H1 (cell line): Measurements from ENCODE around the gene HOXD12. TPM values are rescaled to one million over a fixed set of nuclear protein-coding genes. Genes with fewer than 3 reads are reported as not detected.

ENCODE experiments used
- ASH2L ChIP-seq: fragments of 200-600, 300-600 bp; sonication (generic); IDR thresholded peaks from one replicate; pipeline ENCODE4 v1.7.1; 2017; ENCODE audit warnings: low read length
- ATF2 ChIP-seq: IDR thresholded peaks from 2 replicates; pipeline ENCODE4 v1.6.1; 2012; ENCODE audit warnings: low read length, inconsistent platforms
- CHD7 ChIP-seq: fragments of 300-600 bp; sonication (generic); IDR thresholded peaks from 2 replicates; pipeline ENCODE4 v1.7.1; 2012; ENCODE audit warnings: low read length, moderate library complexity, mild to moderate bottlenecking, inconsistent platforms; ENCODE audit not compliant: insufficient replicate concordance
- HDAC6 ChIP-seq: IDR thresholded peaks from one replicate; pipeline ENCODE4 v1.7.1; 2012; ENCODE audit warnings: low read depth, mild to moderate bottlenecking, inconsistent platforms, low read length, moderate library complexity
- MAX ChIP-seq: IDR thresholded peaks from 2 replicates; pipeline ENCODE4 v1.6.1; 2012; ENCODE audit warnings: inconsistent platforms
- POLR2AphosphoS5 ChIP-seq: IDR thresholded peaks from 2 replicates; pipeline ENCODE4 v1.6.1; 2011; ENCODE audit warnings: low read depth, low read length
- RAD21 ChIP-seq, 2 experiments: IDR thresholded peaks in 1 of 2; conservative IDR thresholded peaks in 1 of 2; 2 replicates each; pipeline ENCODE4 v1.6.1; 2011; ENCODE audit warnings: low read depth in 2 of 2, low read length in 2 of 2, improper control_type of control experiment in 1 of 2, inconsistent platforms in 1 of 2, mild to moderate bottlenecking in 1 of 2, moderate library complexity in 1 of 2
- RNF2 ChIP-seq: fragments of 200-900, 300-1000 bp; sonication (generic); IDR thresholded peaks from 2 replicates; pipeline ENCODE4 v1.7.1; 2016; ENCODE audit warnings: borderline replicate concordance, low read depth, mild to moderate bottlenecking, antibody characterized with exemption, low read length; ENCODE audit not compliant: poor library complexity, severe bottlenecking; ENCODE audit errors: missing control alignments
- polyA plus RNA-seq, 7 experiments: library from polyadenylated mRNA; depleted of rRNA in 3 of 7; stranded (reverse) in 5 of 7; unstranded in 2 of 7; fragments of >200 nt in 5 of 7; fragments of 200-250 nt in 2 of 7; gene quantifications; 1 replicate in 5 of 7; 2 replicates in 1 of 7; 4 replicates in 1 of 7; pipeline versions ENCODE4 v1.2.1 to v1.2.3, GENCODE V29; 2011 to 2013; ENCODE audit warnings: missing spikeins in 2 of 7, mixed read lengths in 2 of 7
- total RNA-seq: library from RNA; stranded (reverse); fragmentation: NEBNext Ultra II Directional; extraction: Animal tissue kit (Norgen Biotek cat#: 25700); gene quantifications from 2 replicates; pipeline ENCODE4 v1.2.1, GENCODE V29; 2021

Gene HOXD12
- total and polyA plus RNA-seq, 2 of the 8 experiments (the other 6 are each of a cell fraction or from before 2014, with no cell fraction given) = not detected

GRCh38 chr2:176105078-176105729 lies 5.6 kb downstream of the HOXD12 start (continued):
- TF ChIP-seq MAX = no peak
- TF ChIP-seq HDAC6 = no peak
- no peak for TF ChIP-seq POLR2AphosphoS5
- TF ChIP-seq ASH2L = peak; percentile 62
- no peak for TF ChIP-seq RAD21 (IDR thresholded peaks at IDR 0.05 in 1 of 2, conservative IDR thresholded peaks at IDR 0.05 in 1 of 2; ENCODE audit: low read depth in 2 of 2, low read length in 2 of 2)
- peak; percentile 63 for TF ChIP-seq RNF2
- no peak for TF ChIP-seq ATF2
- no peak for TF ChIP-seq CHD7
